ENCODE measurements around the gene TTLL12.
"Not testable (repeated sequence)": the region's sequence is repeated elsewhere in the genome, so short reads cannot be mapped to it uniquely, and the experiment has no call there.

Gene TTLL12

DNA sequence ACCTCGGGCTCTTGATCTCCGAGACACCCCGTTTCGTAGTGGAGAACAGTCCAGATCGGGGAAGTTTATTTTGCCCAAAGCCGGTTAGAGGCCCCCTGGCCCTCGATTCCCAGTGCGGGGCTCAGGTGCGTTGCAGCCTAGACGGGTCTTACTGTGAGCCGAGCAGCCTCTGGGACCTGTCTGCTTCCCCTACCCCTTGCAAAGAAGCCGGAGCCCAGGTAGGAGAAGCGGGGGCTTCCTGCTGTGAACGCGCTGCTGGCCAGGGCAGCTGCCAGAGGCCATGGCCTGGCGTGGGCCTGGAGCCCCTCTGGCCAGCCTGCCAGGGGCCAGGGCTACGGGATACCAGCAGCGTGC, 35.0 kb downstream of the TTLL12 start:
- DNase-seq = no peak

DNA sequence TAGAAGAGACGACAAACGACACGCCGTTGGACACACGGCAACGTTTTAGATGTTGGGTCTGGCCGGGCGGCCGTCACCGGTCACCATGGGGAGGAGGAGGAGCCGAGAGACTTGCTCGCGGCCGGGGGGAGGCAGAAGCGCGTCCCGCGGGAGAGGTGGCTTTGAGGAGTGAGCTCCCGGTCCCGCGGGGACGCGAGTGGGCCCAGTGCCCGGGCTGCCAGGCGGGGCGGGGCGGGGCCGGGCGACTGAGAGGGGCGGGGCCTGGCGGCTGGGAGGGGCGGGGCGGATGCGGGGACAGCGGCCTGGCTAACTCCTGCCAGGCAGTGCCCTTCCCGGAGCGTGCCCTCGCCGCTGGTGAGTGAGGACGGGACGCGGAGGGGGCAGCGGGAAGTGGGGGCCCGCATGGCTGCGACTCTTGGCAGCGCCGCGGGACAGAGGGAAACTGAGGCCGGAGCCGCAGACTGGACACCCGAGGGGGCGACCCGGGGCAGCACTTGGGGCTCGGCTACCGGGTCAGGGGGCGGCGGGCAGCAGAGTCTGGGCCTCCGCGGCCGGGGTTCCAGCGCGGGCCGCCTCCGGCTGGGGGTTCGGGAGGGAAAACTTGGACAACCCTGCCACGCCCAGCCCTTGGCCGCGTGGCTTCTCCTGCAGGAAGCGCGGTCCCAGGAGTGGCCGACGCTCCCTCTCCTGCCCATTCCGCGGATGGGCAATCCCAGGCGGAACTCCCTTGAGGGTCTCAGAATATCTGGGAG, 35.5 kb downstream of the TTLL12 start, which contains the start of gene TSPO:
Gene TSPO, plus strand, starts transcription at position 309 of the 752 bp plus-strand sequence. CDS start 7,680 bp downstream, outside the sequence.
- DNase-seq = peak; percentile 63

DNA sequence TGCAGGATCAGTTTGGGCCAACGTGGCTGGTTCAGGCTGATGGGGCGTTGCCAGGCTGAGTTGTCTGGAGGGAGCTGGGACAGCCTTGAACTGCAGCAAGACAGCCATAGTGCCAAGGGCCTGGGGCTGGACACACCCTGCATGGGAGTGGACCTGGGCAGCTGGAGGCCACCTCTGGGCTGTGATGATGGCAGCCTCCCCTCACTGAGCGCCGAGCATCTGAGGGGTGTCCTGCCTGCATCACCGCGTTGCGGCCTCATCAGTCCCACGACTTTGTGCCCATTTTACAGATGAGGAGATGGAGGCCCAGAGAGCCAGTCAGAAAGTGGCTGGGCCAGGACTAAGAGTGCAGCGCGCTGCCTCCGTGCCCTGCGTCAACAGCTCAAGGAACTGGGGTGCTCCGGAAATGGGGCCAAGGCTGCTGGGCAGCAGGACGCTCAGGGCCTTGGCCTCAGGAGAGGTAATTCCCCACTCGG, 36.2 kb downstream of the TTLL12 start:
- no peak for DNase-seq

DNA sequence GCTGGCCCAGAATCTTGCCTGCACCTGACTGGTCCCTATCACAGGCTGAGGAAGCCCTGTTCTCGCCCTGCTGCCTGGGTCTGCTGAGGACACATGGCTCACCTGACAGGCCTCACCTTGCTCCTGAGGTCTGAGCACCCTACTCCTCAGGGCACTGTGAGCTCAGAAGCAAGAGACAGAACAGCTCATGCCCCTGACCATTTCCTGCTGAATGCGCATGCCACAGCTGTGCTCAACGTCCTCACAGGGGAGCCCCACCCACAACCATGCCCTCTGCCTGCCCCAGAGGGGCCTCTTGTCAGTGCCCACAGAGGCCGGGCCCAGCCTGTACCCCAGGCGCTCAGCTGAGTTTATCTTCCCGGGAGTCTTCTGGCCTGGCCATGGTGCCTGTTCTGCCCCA, 38.4 kb downstream of the TTLL12 start:
- no peak for DNase-seq

DNA sequence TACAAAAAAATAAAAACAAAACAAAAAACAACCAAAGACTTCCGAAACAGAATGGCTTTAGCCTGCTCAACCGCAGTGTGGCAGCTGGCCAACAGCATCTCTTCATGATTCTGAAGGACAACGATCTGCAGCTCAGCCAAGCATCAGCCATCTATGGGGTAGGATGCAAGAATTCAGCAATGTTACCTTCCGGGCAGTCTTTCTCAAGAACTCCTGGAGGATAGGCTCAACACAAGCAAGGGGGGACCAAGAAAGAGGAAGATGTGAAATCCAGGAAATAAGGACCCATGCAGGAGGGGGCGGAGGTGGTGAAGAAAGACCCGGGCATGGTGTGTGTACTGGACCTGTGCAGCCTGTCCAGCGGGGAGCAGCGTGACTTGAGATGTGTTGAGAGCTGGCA, 39.1 kb downstream of the TTLL12 start:
- DNase-seq = no peak

DNA sequence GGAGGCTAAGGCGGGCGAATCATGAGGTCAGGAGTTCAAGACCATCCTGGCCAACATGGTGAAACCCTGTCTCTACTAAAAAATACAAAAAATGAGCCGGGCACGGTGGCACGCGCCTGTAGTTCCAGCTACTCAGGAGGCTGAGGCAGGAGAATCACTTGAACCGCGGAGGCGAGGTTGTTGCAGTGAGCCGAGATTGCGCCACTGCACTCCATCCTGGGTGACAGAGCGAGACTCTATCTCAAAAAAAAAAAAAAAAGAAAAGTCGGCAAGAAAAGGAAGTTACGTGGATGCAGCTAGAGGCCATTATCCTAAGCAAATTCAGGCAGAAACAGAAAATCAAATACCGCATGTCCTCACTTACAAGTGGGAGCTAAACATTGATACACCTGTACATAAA, 40.6 kb downstream of the TTLL12 start:
- not testable (repeated sequence) for DNase-seq

DNA sequence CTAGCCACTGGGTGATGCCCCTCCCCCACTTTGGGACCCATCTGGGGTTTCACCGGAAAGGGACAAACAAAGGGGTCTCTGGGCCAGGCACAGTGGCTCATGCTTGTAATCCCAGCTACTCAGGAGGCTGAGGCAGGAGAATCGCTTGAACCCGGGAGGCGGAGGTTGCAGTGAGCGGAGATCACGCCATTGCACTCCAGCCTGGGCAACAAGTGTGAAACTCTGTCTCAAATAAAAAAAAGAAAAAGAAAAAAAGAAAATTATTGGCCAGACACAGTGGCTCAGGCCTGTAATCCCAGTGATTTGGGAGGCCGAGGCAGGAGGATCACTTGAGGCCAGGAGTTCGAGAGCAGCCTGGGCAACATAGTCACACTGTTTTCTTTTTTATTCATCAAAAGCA, 41.6 kb downstream of the TTLL12 start:
- DNase-seq = not testable (repeated sequence)

DNA sequence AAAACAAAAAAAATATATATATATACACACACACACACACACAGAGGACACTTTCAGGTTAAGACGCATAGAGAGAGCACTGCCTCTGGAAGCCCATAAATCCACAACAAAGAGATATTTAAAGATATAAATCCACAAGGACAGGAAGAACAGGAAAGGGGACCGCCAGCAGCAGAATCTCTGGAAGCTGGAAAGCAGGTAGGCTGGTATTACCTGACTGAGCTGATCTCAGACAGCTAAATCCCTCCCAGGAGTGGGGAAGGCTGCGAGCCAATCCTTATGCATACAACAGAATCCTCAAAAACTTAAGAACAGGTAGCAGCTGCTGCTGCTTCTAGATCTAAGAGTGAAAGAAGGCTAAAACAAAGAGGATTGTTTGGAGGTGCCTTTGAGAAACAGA, 42.0 kb downstream of the TTLL12 start:
- DNase-seq = no peak

DNA sequence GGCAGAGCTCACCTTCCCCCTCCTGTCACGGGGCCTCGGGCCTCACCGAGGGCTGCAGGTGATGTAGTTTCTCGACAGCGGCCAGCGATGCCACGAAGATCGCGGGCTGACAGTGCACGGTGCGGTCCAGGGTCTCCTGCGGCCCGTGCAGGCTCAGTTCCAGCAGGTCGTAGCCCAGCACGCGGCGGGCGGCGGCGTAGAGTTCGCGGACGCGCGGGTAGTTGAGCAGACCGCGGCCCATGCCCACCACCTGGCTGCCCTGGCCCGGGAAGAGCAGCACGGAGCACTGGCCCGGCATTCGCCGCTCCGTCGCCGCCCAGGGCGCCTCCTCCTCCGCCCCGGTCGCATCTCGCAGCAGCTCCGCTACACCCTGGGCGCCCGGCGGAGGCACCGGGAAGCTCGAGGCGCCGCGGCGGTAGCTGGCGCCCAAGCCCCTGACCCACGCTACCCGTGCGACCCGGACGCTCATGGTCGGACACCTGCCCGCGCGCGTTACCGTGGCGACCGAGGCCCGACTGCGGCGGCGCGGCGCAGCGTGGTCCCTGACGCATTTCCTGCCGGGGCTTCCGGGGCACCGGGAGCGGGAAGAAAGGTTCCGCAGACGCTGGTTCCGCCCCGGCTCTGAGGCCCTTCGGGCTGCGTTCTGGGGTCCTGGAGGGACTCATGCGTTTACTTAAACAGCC, 43.9 kb downstream of the TTLL12 start, which contains the start of gene MCAT:
Gene MCAT, minus strand, starts transcription at position 519 of the 683 bp plus-strand sequence. Its CDS starts 50 bp downstream, at position 469.
- peak; percentile 73 for DNase-seq

DNA sequence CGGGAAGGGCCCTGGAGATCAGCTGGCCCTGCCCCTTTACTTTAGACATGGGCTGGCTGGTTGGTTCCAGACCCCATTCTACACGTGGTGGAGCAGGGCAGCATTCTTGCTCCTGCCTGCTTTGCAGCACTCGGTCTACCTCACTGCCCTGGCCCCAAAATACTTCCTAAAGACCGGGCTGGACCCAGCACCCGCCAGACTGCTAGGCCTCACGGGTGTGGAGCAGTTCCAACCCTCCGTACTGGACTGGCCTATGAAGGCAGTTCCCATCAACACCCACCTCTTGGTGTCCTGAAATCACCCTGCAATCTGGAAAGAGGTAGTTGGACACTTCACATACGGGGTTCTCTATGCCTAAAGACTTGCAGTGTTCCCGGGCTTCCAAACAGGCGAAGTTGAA, 50.1 kb downstream of the TTLL12 start:
- no peak for DNase-seq

DNA sequence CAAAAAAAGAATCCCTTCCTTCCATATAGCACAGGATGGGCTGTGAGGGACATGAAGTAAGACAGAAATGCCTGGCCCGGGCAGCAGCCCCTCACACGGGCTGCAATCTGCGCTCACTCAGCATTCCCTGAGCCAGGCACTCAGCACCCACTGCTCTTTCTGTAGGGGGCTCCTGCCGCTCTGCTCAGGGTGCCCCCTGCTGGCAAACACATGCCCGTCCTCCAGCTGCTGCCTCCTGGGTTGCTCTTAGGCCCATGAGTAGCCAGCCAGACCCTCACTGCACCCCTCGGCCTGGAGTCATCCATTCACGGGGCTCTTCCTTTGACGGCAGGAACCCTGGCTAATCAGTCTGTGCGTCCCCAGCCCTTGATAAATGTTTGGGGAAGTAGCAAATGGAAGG, 50.7 kb downstream of the TTLL12 start:
- DNase-seq = peak; percentile 30

DNA sequence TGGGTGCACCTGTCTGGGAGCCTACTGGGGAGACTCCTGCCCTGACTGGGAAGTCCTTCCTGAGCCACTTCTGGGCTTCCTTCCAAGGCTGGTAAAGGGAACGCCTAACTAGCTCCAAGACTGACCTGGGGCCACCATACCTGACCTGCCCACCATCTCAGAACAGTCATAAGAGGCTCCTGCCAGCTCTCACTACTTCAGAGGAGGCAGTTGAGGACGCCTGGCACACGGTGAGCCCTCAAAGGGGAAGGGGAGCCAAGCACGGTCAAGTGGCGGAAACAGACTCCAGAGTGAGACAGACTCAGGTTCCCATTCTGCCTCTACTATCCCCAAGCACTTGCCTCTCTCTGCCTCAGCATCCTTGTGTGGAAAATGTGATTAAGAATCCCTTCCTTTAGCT, 51.4 kb downstream of the TTLL12 start:
- DNase-seq = no peak

DNA sequence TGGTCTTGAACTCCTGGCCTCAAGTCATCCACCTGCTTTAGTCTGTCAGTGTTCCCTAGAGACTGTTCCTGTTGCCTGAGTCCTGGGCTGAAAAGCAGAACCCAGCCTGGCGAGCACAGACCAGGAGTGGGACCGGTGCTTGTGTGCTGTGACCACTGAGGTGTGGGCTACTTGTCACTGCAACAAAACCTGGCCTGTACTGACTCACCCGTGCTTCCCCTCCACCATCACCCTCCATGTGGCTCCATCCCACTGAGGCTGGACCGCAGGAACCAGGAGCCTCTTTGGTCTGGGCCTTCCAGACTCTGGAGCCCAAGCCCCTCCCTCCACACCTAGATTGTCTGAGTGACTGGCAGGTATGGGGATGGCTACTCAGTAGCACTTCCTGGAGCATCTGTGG, 52.4 kb downstream of the TTLL12 start:
- no peak for DNase-seq

DNA sequence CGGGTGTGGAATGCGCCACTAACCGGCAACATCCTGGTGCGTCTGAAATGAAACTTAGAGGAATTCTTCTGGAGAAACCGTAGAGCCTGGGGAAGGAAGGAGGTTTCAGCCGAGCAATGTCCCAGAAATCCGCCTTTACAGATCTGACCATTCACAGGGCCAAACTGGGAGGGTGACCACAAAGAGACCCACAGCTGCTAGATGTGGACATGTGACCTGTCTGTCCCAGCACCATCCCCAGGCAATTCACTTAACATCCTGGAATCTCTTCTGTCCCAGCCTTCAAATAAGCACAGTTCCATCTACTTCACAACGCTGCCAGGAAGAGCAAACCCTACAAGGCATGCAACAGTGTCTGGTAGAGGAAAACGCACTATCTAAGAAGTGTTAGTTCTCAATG, 53.5 kb downstream of the TTLL12 start:
- DNase-seq = no peak

DNA sequence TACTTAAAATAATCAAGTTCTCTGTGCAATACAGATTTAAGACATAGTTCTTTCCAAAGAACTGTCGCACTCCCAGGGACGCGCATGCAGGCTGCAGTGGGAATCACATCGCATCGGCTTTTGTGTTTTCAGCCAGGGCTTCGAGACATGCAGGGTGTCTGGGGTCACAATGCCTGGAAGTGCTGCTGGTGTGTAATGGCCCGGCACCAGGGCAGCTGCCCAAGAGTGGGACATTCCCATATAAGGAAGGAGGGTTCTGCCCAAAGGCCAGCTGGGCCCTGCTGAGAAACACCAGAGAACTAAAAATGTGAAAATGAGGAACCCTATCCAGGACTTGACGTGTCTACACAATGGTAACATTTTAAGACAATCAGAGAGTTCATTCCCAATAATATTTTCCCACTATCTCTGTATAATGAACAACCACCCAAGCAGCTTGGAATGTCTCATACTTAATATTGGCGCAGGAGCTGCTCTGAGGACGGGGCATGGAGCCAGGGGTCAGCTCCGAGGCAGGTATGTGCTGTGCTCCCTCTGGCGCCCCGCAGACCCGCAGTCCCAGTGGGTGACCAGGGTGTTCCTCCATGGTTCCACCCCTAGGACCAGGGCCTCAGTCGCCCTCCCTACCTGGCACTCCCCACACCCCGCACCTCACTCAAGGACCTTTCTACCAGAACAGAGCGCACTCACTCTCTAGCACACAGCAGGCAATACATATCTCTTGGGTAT, 55.0 kb downstream of the TTLL12 start:
- no peak for DNase-seq

DNA sequence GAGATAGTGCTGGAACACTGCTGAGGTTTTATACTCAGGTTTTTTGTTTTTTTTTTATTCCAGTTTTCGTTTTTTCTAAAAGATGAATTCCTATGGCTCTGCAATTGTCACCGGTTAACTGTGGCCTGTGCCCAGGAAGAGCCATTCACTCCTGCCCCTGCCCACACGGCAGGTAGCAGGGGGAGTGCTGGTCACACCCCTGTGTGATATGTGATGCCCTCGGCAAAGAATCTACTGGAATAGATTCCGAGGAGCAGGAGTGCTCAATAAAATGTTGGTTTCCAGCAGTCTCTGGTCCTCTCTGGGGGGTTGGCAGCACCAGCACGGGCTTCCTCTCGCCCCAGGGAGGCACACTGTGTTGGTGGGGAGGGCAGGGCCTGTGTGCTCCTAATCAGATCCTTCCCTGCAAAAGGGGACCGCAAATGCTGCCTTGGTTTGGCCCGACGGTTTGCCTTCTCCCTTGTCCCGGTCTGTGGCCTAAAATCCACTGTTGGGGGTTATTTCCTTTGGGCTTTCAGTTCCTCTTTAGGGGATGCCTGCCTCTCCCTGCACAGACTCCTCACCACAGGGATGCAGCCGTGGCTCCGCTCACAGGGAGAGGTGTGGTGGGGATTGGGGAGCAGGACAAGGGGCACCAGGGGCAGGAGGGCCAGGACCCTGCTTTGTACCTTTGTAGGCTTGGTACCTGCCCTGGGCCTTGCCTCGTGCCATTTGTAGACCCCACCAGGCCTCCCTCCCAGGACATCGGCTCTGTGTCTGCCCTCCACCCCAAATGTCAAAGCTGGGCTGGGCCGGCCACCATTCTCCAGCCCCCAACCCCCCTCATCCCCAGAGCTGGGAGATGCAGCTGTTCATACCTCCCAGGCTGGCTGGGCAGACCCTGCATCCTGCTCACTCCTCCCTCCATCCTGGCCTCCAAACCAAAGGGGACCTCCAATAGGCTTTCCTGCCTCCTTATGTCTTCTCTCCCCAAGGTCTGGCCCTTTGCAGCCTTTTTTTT, 57.2 kb downstream of the TTLL12 start:
- DNase-seq = no peak

DNA sequence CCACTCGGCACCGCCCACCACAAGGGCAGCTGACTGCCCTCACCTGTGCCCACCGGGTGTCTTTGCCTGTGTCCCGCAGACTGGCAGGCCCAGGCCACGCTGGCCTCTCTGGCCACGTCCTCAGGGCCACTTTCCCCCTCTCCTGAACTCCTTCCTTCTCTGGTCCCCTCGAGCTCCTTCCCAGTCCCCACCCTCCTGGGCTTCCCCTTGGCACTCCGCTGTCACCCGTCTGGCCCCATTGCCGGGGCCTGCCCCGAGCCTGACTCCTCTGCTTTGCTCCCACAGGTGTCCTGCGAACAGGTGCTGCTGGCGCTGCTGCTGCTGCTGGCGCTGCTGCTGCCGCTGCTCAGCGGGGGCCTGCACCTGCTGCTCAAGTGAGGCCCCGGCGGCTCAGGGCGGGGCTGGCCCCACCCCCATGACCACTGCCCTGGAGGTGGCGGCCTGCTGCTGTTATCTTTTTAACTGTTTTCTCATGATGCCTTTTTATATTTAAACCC, 58.0 kb downstream of the TTLL12 start:
- no peak for DNase-seq

DNA sequence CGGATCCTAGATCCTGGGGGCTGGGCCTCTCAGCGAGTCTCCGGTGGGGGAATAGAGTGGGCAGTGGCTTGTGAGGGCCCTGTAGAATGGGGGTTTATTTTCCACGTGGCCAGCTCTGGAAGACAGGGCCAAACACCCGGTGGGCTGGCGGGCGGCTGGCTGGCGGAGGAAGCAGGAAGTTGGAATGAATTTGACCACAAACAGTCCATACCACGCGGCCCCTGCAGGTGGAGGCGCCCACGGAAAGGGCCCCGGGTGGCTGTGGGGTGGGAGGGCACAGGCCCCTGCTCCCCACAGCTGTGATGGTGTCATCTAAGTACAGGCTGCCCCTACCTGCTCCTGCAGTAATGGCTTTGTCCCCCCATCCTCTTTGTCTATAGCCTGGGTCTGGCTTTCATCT, 58.8 kb downstream of the TTLL12 start:
- DNase-seq = no peak

DNA sequence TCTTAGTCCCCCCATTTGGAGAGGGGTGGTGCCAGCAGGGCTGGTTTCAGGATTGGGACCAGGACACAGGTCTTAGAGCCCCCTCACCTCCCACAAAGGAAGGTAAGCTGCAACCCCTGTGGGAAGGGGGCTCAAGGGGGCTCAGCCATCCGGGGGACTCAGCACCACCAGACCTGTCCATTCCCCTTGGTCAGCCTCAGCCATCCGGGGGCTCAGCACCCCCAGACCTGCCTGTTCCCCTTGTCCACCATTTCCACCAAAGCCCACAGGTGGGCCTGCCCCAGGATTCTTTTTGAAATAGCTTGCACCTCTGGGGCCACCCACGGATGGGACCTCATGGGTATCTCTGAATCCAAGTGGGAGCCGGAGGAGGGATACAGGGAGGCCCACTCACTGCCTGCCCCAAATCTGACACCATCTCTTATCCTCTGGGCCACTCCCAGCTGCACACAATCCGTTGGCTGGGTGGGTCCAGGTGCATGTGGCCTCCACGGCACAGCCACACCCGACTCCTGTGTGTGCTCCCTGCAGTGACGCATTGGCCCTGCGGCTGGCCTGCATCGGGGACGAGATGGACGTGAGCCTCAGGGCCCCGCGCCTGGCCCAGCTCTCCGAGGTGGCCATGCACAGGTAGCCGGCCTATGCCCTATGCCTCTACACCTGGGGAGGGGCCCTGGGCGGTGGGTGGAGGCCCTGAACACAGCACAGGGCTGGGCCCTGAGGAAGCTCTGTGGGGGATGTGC, 59.6 kb downstream of the TTLL12 start:
- no peak for DNase-seq

DNA sequence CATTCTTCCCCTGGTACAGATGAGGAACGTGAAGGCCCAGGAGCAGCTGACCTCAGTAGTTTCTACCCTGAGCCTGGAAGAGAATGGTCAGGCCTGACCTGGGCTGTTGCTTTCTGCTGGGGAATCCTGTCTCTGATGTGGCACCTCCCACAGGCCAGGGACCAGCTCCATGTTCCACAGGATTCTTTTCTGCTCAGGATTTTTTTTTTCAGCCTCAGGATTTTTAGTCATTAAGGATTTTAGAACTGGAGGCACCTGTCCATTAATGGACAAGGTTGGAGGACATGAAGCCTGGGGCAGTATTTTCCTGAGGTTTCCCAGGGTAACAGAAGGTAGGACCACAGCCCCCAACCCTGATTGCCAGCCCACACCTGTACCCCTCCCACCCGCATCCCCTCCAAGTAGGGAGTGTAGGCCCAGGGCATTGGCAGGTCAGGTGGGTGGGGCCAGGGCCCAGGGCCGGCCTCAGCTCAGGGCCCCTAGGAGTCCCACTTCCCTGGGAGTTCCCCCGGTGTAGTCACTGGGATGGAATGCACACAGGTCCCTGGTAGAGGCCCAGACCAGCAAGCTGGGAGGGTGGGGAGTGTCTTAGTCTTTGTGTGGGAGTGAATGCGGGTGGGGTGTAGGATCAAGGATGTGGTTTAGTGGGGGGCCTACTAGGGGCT, 60.3 kb downstream of the TTLL12 start:
- peak; percentile 81 for DNase-seq

DNA sequence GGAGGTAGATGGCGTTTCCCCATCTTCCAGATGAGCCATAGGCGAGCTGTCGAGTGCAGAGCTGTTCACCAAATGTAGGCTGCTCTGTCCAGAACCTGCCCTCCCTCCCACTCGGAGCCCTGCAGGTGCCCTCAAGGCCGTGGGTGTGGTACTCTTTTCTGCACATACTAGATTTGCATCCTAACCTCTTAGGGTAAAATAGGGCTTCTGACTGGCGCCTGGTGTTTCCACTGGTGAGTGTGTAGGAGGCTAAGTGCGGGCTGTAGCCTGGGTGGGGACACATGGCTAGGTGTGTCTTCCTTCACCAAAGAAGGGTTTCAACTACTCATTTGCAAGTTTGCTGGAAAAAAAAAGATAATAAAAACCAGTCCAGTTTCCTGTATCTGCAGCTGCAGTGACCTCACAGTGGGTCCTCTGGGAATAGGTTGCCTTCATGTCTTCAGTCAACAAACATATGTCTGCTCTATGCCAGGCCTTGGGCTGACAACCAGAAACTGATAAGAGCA, 67.9 kb downstream of the TTLL12 start:
- no peak for DNase-seq
